Activated effector memory CD4-positive, alpha-beta T cell treated with anti-CD3 and anti-CD28 coated beads, Interleukin-2, amount 50 U/mL, for 16 hours (primary cell): Measurements from ENCODE around the gene USP40.

Experiments
- DNase-seq: peaks from one replicate; pipeline ENCODE4 v3.0.0-alpha.2; 2020

The USP40 gene

GRCh38 chr2:233443511-233444183, 122.9 kb downstream of the USP40 start:
- DNase-seq = peak; percentile 92

- DNase-seq = peak; percentile 34
Observed at GRCh38 chr2:233442028-233442310, 124.6 kb downstream of the USP40 start.

- peak; percentile 61 for DNase-seq
Observed at GRCh38 chr2:233441161-233442027, 125.2 kb downstream of the USP40 start.

GRCh38 chr2:233440714-233441113, 125.9 kb downstream of the USP40 start:
- DNase-seq = peak; percentile 38

- peak; percentile 59 for DNase-seq
Observed at GRCh38 chr2:233440314-233440713, 126.3 kb downstream of the USP40 start.

GRCh38 chr2:233439191-233439590, 127.4 kb downstream of the USP40 start:
- DNase-seq = peak; percentile 55

- DNase-seq = peak; percentile 14
Observed at GRCh38 chr2:233438573-233439147, 127.9 kb downstream of the USP40 start.

GRCh38 chr2:233437439-233437955, 129.1 kb downstream of the USP40 start:
- DNase-seq = peak; percentile 36

- DNase-seq = peak; percentile 56
Observed at GRCh38 chr2:233436691-233437438, 129.7 kb downstream of the USP40 start.

GRCh38 chr2:233436191-233436581, 130.4 kb downstream of the USP40 start:
- DNase-seq = peak; percentile 43

GRCh38 chr2:233435436-233436190, 131.0 kb downstream of the USP40 start:
- peak; percentile 30 for DNase-seq

- peak; percentile 57 for DNase-seq
Observed at GRCh38 chr2:233434666-233435330, 131.8 kb downstream of the USP40 start.

GRCh38 chr2:233433794-233434193, 132.8 kb downstream of the USP40 start:
- no peak for DNase-seq

- no peak for DNase-seq
Observed at GRCh38 chr2:233433029-233433428, 133.6 kb downstream of the USP40 start.

- DNase-seq = no peak
Observed at GRCh38 chr2:233430651-233431050, 135.9 kb downstream of the USP40 start.

GRCh38 chr2:233430081-233430480, 136.5 kb downstream of the USP40 start:
- no peak for DNase-seq

GRCh38 chr2:233429175-233429897, 137.2 kb downstream of the USP40 start:
- peak; percentile 38 for DNase-seq

- no peak for DNase-seq
Observed at GRCh38 chr2:233428438-233428837, 138.1 kb downstream of the USP40 start.

GRCh38 chr2:233428008-233428407, 138.6 kb downstream of the USP40 start:
- no peak for DNase-seq

GRCh38 chr2:233426619-233427342, 139.8 kb downstream of the USP40 start:
- peak; percentile 88 for DNase-seq
